Epithelial cell of prostate (primary cell): Measurements from ENCODE around the gene LRRC26.
A peak's percentile ranks its signal among the peaks of the same experiment; 100 is the strongest.
"Not testable (repeated sequence)": the region's sequence is repeated elsewhere in the genome, so short reads cannot be mapped to it uniquely, and the experiment has no call there.

Experiments
- DNase-seq: peaks from one replicate; pipeline ENCODE4 v3.0.0-alpha.2; 2011; ENCODE audit warnings: low read depth, low spot score
- H3K27ac ChIP-seq: fragments of 450-650 bp; 2 replicates; pipeline ENCODE4 v1.5.1; 2017; ENCODE audit warnings: mild to moderate bottlenecking

LRRC26 gene

GRCh38 chr9:137140151-137141012 lies 29.5 kb downstream of the LRRC26 start:
- no peak for DNase-seq
- no peak overlapping the region for H3K27ac ChIP-seq

GRCh38 chr9:137139468-137140150 lies 30.2 kb downstream of the LRRC26 start:
- H3K27ac ChIP-seq, result no peak overlapping the region
- DNase-seq, result no peak

- H3K27ac ChIP-seq, result no peak within 1 kb of the TSS
- DNase-seq, result no peak
Measured at GRCh38 chr9:137138722-137139467, 31.0 kb downstream of the LRRC26 start, which contains the start of gene GRIN1. Gene GRIN1, plus strand, starts transcription at chr9:137139154. Its CDS starts 333 bp downstream, at chr9:137139487.

- DNase-seq, result no peak
- H3K27ac ChIP-seq, result no peak overlapping the region
Measured at GRCh38 chr9:137138058-137138721, 31.7 kb downstream of the LRRC26 start.

- H3K27ac ChIP-seq, result no peak overlapping the region
- DNase-seq, result no peak
Measured at GRCh38 chr9:137136881-137137607, 32.8 kb downstream of the LRRC26 start.

GRCh38 chr9:137136261-137136880 lies 33.5 kb downstream of the LRRC26 start:
- no peak for DNase-seq
- no peak overlapping the region for H3K27ac ChIP-seq

GRCh38 chr9:137135154-137135553 lies 34.7 kb downstream of the LRRC26 start:
- not testable (repeated sequence) for DNase-seq, H3K27ac ChIP-seq

GRCh38 chr9:137134191-137134590 lies 35.7 kb downstream of the LRRC26 start:
- no peak overlapping the region for H3K27ac ChIP-seq
- DNase-seq, result no peak

- H3K27ac ChIP-seq, result peak overlapping the region; percentile 52
- no peak for DNase-seq
Measured at GRCh38 chr9:137130176-137130755, 39.6 kb downstream of the LRRC26 start.

GRCh38 chr9:137129456-137130175 lies 40.2 kb downstream of the LRRC26 start:
- H3K27ac ChIP-seq, result peak overlapping the region; percentile 52

GRCh38 chr9:137128862-137129455 lies 40.9 kb downstream of the LRRC26 start:
- peak overlapping the region; percentile 52 for H3K27ac ChIP-seq
- no peak for DNase-seq

More at GRCh38 chr9:137129456-137130175, 40.2 kb downstream of the LRRC26 start:
- peak; percentile 82 for DNase-seq

- no peak for DNase-seq
- peak overlapping the region; percentile 52 for H3K27ac ChIP-seq
Measured at GRCh38 chr9:137128158-137128861, 41.5 kb downstream of the LRRC26 start.

- no peak for DNase-seq
- H3K27ac ChIP-seq, result no peak overlapping the region
Measured at GRCh38 chr9:137127301-137128157, 42.3 kb downstream of the LRRC26 start.

- H3K27ac ChIP-seq, result no peak overlapping the region
Measured at GRCh38 chr9:137126786-137127185, 43.1 kb downstream of the LRRC26 start.

GRCh38 chr9:137123952-137124462 lies 45.8 kb downstream of the LRRC26 start:
- DNase-seq, H3K27ac ChIP-seq: not testable (repeated sequence)

More at GRCh38 chr9:137126786-137127185, 43.1 kb downstream of the LRRC26 start:
- no peak for DNase-seq

- no peak for DNase-seq
- H3K27ac ChIP-seq, result no peak overlapping the region
Measured at GRCh38 chr9:137123468-137123837, 46.4 kb downstream of the LRRC26 start.
